GM23338 (cell line): Measurements from ENCODE around the gene KCNK3. TPM values are rescaled to one million over a fixed set of nuclear protein-coding genes. Genes with fewer than 3 reads are reported as not detected.

ENCODE experiments used
- ATAC-seq: fragments of 200-7000 bp; cut with Tn5 transposase; 3 replicates; pipeline ENCODE4 v1.9.1; 2020
- DNase-seq: peaks from one replicate; pipeline ENCODE4 v3.0.0-alpha.2; 2015; ENCODE audit warnings: low spot score
- H2AFZ ChIP-seq: fragments of 200-600 bp; sonication (generic); 2 replicates; pipeline ENCODE4 v1.8.0; 2016; ENCODE audit warnings: antibody characterized with exemption, mild to moderate bottlenecking, moderate library complexity
- H3F3A ChIP-seq: fragments of 200-600 bp; sonication (generic); replicated peaks from 2 replicates; pipeline ENCODE4 v1.8.0; 2017; ENCODE audit warnings: antibody characterized with exemption, mixed run types, low read depth
- H3K27ac ChIP-seq: fragments of 200-600 bp; sonication (generic); 2 replicates; pipeline ENCODE4 v1.6.1; 2016; ENCODE audit warnings: low read depth
- H3K27me3 ChIP-seq: fragments of 200-600 bp; sonication (generic); 2 replicates; pipeline ENCODE4 v1.8.0; 2016; ENCODE audit warnings: mild to moderate bottlenecking, mixed run types, moderate library complexity; ENCODE audit not compliant: insufficient read depth
- H3K36me3 ChIP-seq: fragments of 200-600 bp; sonication (generic); 2 replicates; pipeline ENCODE4 v1.8.0; 2016; ENCODE audit warnings: mild to moderate bottlenecking; ENCODE audit not compliant: insufficient read depth
- H3K4me1 ChIP-seq: fragments of 200-600 bp; sonication (generic); 2 replicates; pipeline ENCODE4 v1.8.0; 2016; ENCODE audit warnings: mild to moderate bottlenecking, moderate library complexity; ENCODE audit not compliant: insufficient read depth
- H3K4me2 ChIP-seq: fragments of 200-600 bp; sonication (generic); 2 replicates; pipeline ENCODE4 v1.7.1; 2017; ENCODE audit warnings: mixed run types
- H3K4me3 ChIP-seq: fragments of 200-600 bp; sonication (generic); 2 replicates; pipeline ENCODE4 v1.6.1; 2016; ENCODE audit warnings: mixed run types
- H3K79me2 ChIP-seq: fragments of 200-600 bp; sonication (generic); replicated peaks from 2 replicates; pipeline ENCODE4 v1.8.0; 2017; ENCODE audit warnings: mild to moderate bottlenecking; ENCODE audit not compliant: insufficient read depth
- H3K9me2 ChIP-seq: fragments of 200-600 bp; sonication (generic); 2 replicates; pipeline ENCODE4 v1.8.0; 2017; ENCODE audit not compliant: insufficient read depth
- H4K20me1 ChIP-seq: fragments of 200-600 bp; sonication (generic); replicated peaks from 2 replicates; pipeline ENCODE4 v1.8.0; 2017; ENCODE audit warnings: mild to moderate bottlenecking; ENCODE audit not compliant: insufficient read depth
- H3K27ac Mint-ChIP-seq: 2 replicates; pipeline ENCODE4 v1.8.0; 2020; ENCODE audit warnings: inconsistent platforms, mild to moderate bottlenecking, moderate library complexity, mixed read lengths
- H3K27me3 Mint-ChIP-seq: 3 replicates; pipeline ENCODE4 v1.8.0; 2022; ENCODE audit warnings: low read depth, mild to moderate bottlenecking, moderate library complexity, mixed read lengths, inconsistent platforms; ENCODE audit not compliant: insufficient read depth, poor library complexity
- H3K36me3 Mint-ChIP-seq: 3 replicates; pipeline ENCODE4 v1.8.0; 2021; ENCODE audit warnings: low read depth, mild to moderate bottlenecking, inconsistent platforms, moderate library complexity, mixed read lengths
- H3K4me1 Mint-ChIP-seq: 3 replicates; pipeline ENCODE4 v1.8.0; 2020; ENCODE audit warnings: mild to moderate bottlenecking, inconsistent platforms, mixed read lengths
- H3K4me3 Mint-ChIP-seq: 3 replicates; pipeline ENCODE4 v1.8.0; 2021; ENCODE audit warnings: moderate library complexity, mild to moderate bottlenecking, inconsistent platforms, mixed read lengths
- H3K9me3 Mint-ChIP-seq: 3 replicates; pipeline ENCODE4 v1.8.0; 2020; ENCODE audit warnings: moderate library complexity, mild to moderate bottlenecking, inconsistent platforms, mixed read lengths
- CREB1 ChIP-seq: fragments of 250-450 bp; sonication (Bioruptor Pico); IDR thresholded peaks from 2 replicates; pipeline ENCODE4 v1.5.0; 2020; ENCODE audit warnings: low read depth, mild to moderate bottlenecking, moderate library complexity
- CTCF ChIP-seq, 2 experiments: fragments of 200-600 bp in 1 of 2; sonication (generic) in 1 of 2; conservative IDR thresholded peaks; 2 replicates each; pipeline versions ENCODE4 v1.5.1 to v1.6.1; 2016 to 2017; ENCODE audit warnings: antibody characterized with exemption in 2 of 2, low read depth in 2 of 2, mild to moderate bottlenecking in 2 of 2, moderate library complexity in 1 of 2
- ETS1 ChIP-seq: IDR thresholded peaks from 2 replicates; pipeline ENCODE4 v1.6.1; 2016; ENCODE audit warnings: antibody characterized with exemption
- EZH2 ChIP-seq: fragments of 200-600 bp; sonication (generic); IDR thresholded peaks from one replicate; pipeline ENCODE4 v1.8.0; 2017; ENCODE audit warnings: antibody characterized with exemption, mild to moderate bottlenecking, low read depth; ENCODE audit not compliant: unreplicated experiment
- EZH2phosphoT487 ChIP-seq: fragments of 200-600 bp; sonication (generic); IDR thresholded peaks from one replicate; pipeline ENCODE4 v1.8.1; 2018; ENCODE audit warnings: antibody characterized with exemption; ENCODE audit not compliant: unreplicated experiment
- JUNB ChIP-seq: IDR thresholded peaks from one replicate; pipeline ENCODE4 v1.6.1; 2016; ENCODE audit warnings: antibody characterized with exemption; ENCODE audit not compliant: unreplicated experiment
- NANOG ChIP-seq: IDR thresholded peaks from 2 replicates; pipeline ENCODE4 v1.6.1; 2016; ENCODE audit warnings: antibody characterized with exemption, borderline replicate concordance
- POLR2AphosphoS5 ChIP-seq: IDR thresholded peaks from 2 replicates; pipeline ENCODE4 v1.6.1; 2016; ENCODE audit warnings: antibody characterized with exemption, low read depth
- REST ChIP-seq: IDR thresholded peaks from one replicate; pipeline ENCODE4 v1.6.1; 2018; ENCODE audit warnings: antibody characterized with exemption; ENCODE audit not compliant: unreplicated experiment
- STAT1 ChIP-seq: IDR thresholded peaks from one replicate; pipeline ENCODE4 v1.6.1; 2016; ENCODE audit warnings: antibody characterized with exemption; ENCODE audit not compliant: unreplicated experiment
- ZNF114 ChIP-seq: fragments of 250-450 bp; sonication (Bioruptor Pico); IDR thresholded peaks from 2 replicates; pipeline ENCODE4 v1.5.0; 2020; ENCODE audit warnings: mild to moderate bottlenecking, moderate library complexity
- ZNF331 ChIP-seq: fragments of 250-450 bp; sonication (Bioruptor Pico); IDR thresholded peaks from 2 replicates; pipeline ENCODE4 v1.5.0; 2020; ENCODE audit warnings: low read depth, mild to moderate bottlenecking, moderate library complexity
- ZNF462 ChIP-seq: fragments of 250-450 bp; sonication (Bioruptor Pico); IDR thresholded peaks from 2 replicates; pipeline ENCODE4 v1.5.0; 2020; ENCODE audit warnings: mild to moderate bottlenecking, moderate library complexity
- polyA plus RNA-seq: library from polyadenylated mRNA; unstranded; fragments of >200 nt; fragmentation: Nextera tagmentation; extraction: Ambion mirVana; gene quantifications from 2 replicates; pipeline ENCODE4 v1.2.1, GENCODE V29; 2016
- total RNA-seq: library from RNA; depleted of rRNA; stranded (reverse); fragments of >200 nt; shearing (Covaris generic); gene quantifications from 2 replicates; pipeline ENCODE4 v1.2.3, GENCODE V29; 2014

KCNK3 gene
- total and polyA plus RNA-seq, 2 experiments from 2014 or later, result not detected

- H4K20me1 ChIP-seq, result no peaks in the 10 kb centered on the region
- ATAC-seq, result no peak
- H3K27ac ChIP-seq, result no peak overlapping the region
Observed at GRCh38 chr2:26708457-26708856, 15.9 kb downstream of the KCNK3 start.

More at GRCh38 chr2:26708457-26708856, 15.9 kb downstream of the KCNK3 start:
- H3K27me3 ChIP-seq, result no peaks in the 10 kb centered on the region
- H3K4me2 ChIP-seq, result no peak overlapping the region
- H3K79me2 ChIP-seq, result no peaks in the 10 kb centered on the region
- Mint-ChIP-seq H3K27ac (no peak overlapping the region), H3K4me3 (no peak overlapping the region), H3K9me3 (no peaks in the 10 kb centered on the region), H3K27me3 (peaks cover 4% of the 10 kb centered on the region), H3K4me1 (peaks cover 8% of the 10 kb centered on the region), H3K36me3 (no peaks in the 10 kb centered on the region)
- DNase-seq, result no peak
- TF ChIP-seq NANOG, result no peak
- TF ChIP-seq ETS1, result no peak
- no peak for TF ChIP-seq CTCF (conservative IDR thresholded peaks at IDR 0.05; ENCODE audit: low read depth in 2 of 2)
- no peak for TF ChIP-seq ZNF462
- no peak for TF ChIP-seq REST
- TF ChIP-seq ZNF114 (CRISPR knock-in tag), result no peak
- TF ChIP-seq CREB1 (CRISPR knock-in tag), result no peak
- TF ChIP-seq STAT1, result no peak
- no peak for TF ChIP-seq JUNB
- no peak for TF ChIP-seq EZH2phosphoT487
- no peak for TF ChIP-seq EZH2
- TF ChIP-seq POLR2AphosphoS5, result no peak
- no peak for TF ChIP-seq ZNF331 (CRISPR knock-in tag)
- no peak overlapping the region for H3K4me3 ChIP-seq
- H3K9me2 ChIP-seq, result no peaks in the 10 kb centered on the region
- no peaks in the 10 kb centered on the region for H3K4me1 ChIP-seq
- H2AFZ ChIP-seq, result no peak overlapping the region
- H3F3A ChIP-seq, result no peaks in the 10 kb centered on the region
- H3K36me3 ChIP-seq, result no peaks in the 10 kb centered on the region
